ENCODE results near the gene DNAJB11.
"Not testable (repeated sequence)": the region's sequence is repeated elsewhere in the genome, so short reads cannot be mapped to it uniquely, and the experiment has no call there.

DNAJB11 gene

DNA sequence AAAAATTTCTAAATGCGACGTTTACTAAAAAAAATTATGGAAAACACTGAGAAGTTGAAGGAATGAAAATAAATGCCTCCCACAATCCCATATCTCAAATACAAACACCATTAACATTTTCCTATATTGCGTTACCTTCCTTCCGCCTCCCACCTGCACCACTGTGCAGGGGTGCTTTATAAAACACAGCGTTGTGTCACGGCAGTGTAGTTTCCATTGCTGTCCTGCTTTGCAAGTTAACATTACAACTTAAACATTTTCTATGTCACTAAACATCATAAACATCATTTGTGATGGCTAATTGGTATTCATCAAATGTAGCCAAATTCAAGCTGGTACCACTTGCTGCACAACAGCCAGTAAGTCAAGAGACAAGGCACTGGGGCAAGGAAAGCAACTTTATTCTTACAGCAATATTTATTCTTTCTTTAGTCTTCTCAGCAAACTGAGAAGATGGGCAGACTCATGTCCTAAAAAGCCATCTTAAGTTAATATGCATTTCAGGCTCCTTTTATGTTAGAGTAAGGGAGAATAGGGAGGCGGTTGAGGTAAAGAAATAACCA is 57.4 kb downstream of the DNAJB11 start:
- H3K4me3 ChIP-seq (ENCODE audit: low read length) = no peak overlapping the region
- TF ChIP-seq, protein P1, sequence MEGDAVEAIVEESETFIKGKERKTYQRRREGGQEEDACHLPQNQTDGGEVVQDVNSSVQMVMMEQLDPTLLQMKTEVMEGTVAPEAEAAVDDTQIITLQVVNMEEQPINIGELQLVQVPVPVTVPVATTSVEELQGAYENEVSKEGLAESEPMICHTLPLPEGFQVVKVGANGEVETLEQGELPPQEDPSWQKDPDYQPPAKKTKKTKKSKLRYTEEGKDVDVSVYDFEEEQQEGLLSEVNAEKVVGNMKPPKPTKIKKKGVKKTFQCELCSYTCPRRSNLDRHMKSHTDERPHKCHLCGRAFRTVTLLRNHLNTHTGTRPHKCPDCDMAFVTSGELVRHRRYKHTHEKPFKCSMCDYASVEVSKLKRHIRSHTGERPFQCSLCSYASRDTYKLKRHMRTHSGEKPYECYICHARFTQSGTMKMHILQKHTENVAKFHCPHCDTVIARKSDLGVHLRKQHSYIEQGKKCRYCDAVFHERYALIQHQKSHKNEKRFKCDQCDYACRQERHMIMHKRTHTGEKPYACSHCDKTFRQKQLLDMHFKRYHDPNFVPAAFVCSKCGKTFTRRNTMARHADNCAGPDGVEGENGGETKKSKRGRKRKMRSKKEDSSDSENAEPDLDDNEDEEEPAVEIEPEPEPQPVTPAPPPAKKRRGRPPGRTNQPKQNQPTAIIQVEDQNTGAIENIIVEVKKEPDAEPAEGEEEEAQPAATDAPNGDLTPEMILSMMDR (conservative IDR thresholded peaks at IDR 0.05; ENCODE audit: low read depth, low read length) = no peak
- DNase-seq (ENCODE audit: low read depth) = no peak

DNA sequence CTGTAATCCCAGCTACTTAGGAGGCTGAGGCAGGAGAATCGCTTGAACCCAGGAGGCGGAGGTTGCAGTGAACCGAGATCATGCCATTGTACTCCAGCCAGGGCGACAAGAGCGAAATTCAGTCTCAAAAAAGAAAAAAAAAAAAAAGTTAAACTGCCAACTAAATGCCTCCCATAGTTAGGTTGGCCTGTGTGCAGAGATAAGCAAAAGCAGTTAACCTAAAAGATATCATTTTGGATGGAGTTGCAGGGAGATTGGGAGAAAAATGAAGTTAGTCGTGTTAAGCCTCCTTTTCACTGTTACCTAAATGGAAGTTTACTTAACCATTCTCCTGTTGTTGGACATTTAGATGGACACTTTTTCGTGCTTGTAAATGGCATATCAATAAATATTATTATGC is 58.2 kb downstream of the DNAJB11 start:
- DNase-seq (ENCODE audit: low read depth) = no peak
- H3K4me3 ChIP-seq (ENCODE audit: low read length) = no peak overlapping the region
- TF ChIP-seq, protein P1 (conservative IDR thresholded peaks at IDR 0.05; ENCODE audit: low read depth, low read length) = no peak

DNA sequence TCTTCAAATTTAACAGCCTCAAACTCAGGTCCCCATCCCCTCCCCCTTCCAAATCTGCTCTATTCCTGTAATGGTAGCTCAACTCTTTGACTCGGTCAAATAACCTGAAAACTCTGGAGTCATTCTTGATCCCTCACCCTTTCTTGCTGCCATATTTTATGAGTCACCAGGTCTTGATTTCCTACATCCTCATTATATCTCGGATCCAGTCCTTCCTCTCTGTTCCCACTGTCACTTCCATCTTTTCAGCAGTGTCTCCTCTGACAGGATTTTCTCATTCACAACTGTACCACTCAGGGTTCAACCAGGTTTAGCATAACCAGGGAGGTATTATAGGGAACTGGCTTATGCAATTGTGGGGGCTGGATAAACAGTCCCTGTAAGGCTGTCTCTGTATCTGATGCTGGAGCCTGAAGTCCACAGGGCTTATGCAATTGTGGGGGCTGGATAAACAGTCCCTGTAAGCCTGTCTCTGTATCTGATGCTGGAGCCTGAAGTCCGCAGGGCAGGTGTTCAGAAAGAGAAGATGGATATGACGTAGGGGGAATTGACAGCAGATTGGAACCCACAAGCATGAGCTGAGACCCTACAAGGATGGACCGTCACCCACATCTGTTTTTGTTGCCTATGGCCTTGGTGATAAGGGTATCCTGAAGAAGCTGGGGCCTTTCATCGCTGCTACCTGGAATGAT is 60.6 kb downstream of the DNAJB11 start:
- no peak overlapping the region for H3K4me3 ChIP-seq (ENCODE audit: low read length)
- DNase-seq (ENCODE audit: low read depth) = no peak
- TF ChIP-seq, protein P1 (conservative IDR thresholded peaks at IDR 0.05; ENCODE audit: low read depth, low read length) = no peak

DNA sequence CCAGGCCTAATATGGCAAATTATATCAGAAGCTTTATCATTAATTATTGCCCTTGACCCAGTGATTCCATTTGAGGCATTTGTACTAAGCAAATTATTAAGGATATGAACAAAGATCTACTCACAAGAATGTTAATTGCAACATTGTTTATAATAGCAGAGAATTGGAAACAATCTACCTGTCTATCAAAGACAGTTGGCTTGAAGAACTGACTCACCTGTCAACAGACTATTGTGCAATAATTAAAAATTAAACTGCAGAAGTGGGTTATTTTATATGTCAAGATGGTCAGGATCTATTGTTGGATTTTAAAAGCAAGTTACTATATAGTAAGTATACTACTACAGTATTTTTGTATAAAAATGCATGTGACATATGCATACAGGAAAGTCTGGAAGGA is 63.0 kb downstream of the DNAJB11 start:
- TF ChIP-seq, protein P1 (conservative IDR thresholded peaks at IDR 0.05; ENCODE audit: low read depth, low read length) = no peak
- DNase-seq (ENCODE audit: low read depth) = no peak
- H3K4me3 ChIP-seq (ENCODE audit: low read length) = no peak overlapping the region

DNA sequence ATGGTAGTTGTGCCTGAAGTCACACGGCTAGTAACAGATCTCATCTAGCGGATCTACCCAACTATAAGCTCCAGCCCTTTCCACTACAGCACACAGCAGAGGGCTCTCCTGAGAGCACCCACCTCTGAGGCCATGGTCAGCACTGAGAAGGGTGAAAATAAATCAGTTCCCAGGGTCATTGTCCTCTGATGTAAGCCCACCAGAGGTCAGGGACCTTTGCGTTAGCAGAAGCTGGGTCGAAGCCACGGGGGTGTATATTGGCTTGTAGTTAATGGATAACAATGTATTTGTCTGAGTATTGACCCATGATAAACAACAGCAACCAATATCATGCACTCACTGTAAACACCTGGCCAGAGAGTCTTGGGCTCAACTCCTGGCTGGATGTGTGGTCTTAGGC is 63.7 kb downstream of the DNAJB11 start:
- not testable (repeated sequence) for DNase-seq (ENCODE audit: low read depth); H3K4me3 ChIP-seq (ENCODE audit: low read length)

Data from retinal pigment epithelial cell (primary cell).